Measurements from ENCODE around the gene HOXB1. TPM values are rescaled to one million over a fixed set of nuclear protein-coding genes. Genes with fewer than 3 reads are reported as not detected.

HOXB1 gene
- total and polyA plus RNA-seq, 10 donors, result 0.06 TPM; not detected in 9

DNA sequence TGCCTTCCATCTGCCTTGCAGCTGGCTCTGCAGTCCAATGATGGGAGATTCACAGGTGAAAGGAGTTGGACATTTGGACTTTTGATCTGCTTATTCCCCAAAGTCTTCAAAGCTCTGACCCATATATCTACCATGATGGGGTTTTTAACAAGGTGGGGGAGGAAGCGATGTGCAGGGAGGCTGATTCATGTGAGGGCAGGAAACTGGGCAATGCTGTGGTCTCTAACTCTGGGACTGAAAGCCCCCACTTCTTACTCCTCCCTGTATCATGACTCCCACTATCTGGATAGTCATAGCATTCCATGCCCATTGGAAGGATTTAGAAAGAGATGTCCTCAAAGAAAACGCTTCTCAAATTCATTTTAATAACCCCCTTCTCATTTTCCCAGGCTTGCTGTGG, 16.3 kb downstream of the HOXB1 start:
- no peak overlapping the region for H3K27ac ChIP-seq
- H3K4me3 ChIP-seq, result no peak overlapping the region
- no peaks in the 10 kb centered on the region for H3K9me3 ChIP-seq
- no peak for DNase-seq
- H3K4me1 ChIP-seq, result peaks cover 0 to 12% (median 0%) of the 10 kb centered on the region in 6 donors
- WGBS, 5 donors, result 60 to 82% (median 72%) methylated on average over 2 of the region's 2 CpGs
- peaks cover 0 to 47% (median 0%) of the 10 kb centered on the region in 7 donors for H3K27me3 ChIP-seq (replicated peaks in 1 of 7)
- TF ChIP-seq POLR2A (IDR thresholded peaks at IDR 0.05), result no peak
- TF ChIP-seq, protein P1, sequence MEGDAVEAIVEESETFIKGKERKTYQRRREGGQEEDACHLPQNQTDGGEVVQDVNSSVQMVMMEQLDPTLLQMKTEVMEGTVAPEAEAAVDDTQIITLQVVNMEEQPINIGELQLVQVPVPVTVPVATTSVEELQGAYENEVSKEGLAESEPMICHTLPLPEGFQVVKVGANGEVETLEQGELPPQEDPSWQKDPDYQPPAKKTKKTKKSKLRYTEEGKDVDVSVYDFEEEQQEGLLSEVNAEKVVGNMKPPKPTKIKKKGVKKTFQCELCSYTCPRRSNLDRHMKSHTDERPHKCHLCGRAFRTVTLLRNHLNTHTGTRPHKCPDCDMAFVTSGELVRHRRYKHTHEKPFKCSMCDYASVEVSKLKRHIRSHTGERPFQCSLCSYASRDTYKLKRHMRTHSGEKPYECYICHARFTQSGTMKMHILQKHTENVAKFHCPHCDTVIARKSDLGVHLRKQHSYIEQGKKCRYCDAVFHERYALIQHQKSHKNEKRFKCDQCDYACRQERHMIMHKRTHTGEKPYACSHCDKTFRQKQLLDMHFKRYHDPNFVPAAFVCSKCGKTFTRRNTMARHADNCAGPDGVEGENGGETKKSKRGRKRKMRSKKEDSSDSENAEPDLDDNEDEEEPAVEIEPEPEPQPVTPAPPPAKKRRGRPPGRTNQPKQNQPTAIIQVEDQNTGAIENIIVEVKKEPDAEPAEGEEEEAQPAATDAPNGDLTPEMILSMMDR (IDR thresholded peaks at IDR 0.05 in 8 of 11, conservative IDR thresholded peaks at IDR 0.05 in 3 of 11), result no peak
- TF ChIP-seq POLR2AphosphoS5 (IDR thresholded peaks at IDR 0.05), result no peak
- intact Hi-C loops (cut with DNase I; ENCODE audit: low total_unique reads), result no loop called here
- no peaks in the 10 kb centered on the region for H3K36me3 ChIP-seq

DNA sequence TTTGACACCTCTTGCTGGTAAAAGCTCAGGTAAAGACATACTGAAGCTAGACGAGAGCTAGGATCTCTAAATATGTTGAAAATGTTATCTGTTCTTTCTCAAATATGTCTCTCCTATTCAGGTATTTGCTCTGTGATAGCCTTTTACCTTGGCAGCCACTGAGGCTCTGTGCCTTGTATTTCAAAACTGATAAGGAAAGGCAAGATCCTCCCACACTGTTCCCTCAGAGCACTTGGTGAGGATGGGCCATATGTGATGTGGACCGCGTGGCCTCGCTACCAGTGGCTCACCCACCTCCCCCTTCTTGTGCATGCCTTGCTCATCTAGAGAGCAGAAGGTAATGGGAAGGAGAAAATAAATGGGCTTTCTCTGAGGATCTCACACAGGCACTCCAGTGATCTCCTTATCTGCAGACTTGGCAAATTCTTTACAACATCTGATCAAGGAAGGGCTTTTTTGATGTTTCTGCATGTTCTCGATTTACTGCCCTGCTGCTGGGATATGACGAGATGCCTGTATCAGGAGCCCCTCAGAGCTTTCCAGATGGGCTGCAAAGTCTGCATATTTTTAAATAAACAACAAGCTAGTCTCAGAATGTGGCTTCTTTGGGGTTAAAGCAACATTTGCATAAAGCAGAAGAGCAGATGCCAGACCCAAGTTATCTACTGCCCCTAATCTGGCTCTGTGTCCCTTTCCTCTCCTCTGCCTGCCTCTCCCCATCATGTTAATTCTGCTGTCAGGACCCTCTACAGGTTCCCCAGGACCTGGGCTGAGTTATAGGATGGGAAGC, 16.9 kb downstream of the HOXB1 start:
- Histone ChIP-seq H3K4me3 (no peak overlapping the region), H3K36me3 (no peaks in the 10 kb centered on the region), H3K27me3 (replicated peaks in 1 of 7) (peaks cover 0 to 49% (median 0%) of the 10 kb centered on the region in 7 donors), H3K9me3 (no peaks in the 10 kb centered on the region), H3K27ac (peak overlapping the region in 1 of 8 donors; percentile 48), H3K4me1 (peaks cover 0 to 12% (median 0%) of the 10 kb centered on the region in 6 donors)
- TF ChIP-seq POLR2A (IDR thresholded peaks at IDR 0.05) (no peak), POLR2AphosphoS5 (IDR thresholded peaks at IDR 0.05) (no peak)
- TF ChIP-seq, protein P1 (IDR thresholded peaks at IDR 0.05 in 8 of 11, conservative IDR thresholded peaks at IDR 0.05 in 3 of 11), result no peak
- 79 to 86% (median 82%) methylated on average over 6 of the region's 6 CpGs for WGBS, 5 donors
- intact Hi-C loops (cut with DNase I; ENCODE audit: low total_unique reads), result no loop called here
- no peak for DNase-seq

DNA sequence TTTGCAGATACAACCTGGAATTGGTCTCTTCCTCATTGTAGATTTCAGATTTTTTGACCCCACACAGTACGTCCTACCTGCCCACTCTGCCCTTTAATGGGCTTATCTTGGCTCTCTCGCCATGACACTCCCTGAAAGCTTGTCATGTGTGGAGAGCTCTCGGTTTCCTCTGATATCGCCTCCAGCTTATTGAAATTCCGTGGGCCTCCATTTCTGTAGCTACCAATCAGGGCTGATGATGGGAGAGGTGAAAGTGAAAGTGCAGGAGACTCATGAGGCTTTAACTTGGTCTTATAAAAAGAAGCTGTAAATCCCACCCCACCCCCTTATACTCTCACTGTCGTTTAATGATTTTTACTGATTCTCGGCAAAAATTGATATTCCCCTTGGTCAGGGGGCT, 17.7 kb downstream of the HOXB1 start:
- no peak for DNase-seq
- H3K9me3 ChIP-seq, result no peaks in the 10 kb centered on the region
- peak overlapping the region in 2 of 8 donors; percentile 5 to 32 for H3K4me3 ChIP-seq
- intact Hi-C loops (cut with DNase I; ENCODE audit: low total_unique reads), result no loop called here
- H3K27ac ChIP-seq, result peak overlapping the region in 1 of 8 donors; percentile 48
- WGBS, 5 donors, result 22 to 93% (median 55%) methylated on average over 7 of the region's 7 CpGs
- H3K36me3 ChIP-seq, result no peaks in the 10 kb centered on the region
- peaks cover 0 to 12% (median 0%) of the 10 kb centered on the region in 6 donors for H3K4me1 ChIP-seq
- TF ChIP-seq, protein P1 (IDR thresholded peaks at IDR 0.05 in 8 of 11, conservative IDR thresholded peaks at IDR 0.05 in 3 of 11), result no peak
- TF ChIP-seq POLR2AphosphoS5 (IDR thresholded peaks at IDR 0.05) (no peak), POLR2A (IDR thresholded peaks at IDR 0.05) (no peak)
- peaks cover 0 to 56% (median 0%) of the 10 kb centered on the region in 7 donors for H3K27me3 ChIP-seq (replicated peaks in 1 of 7)

Measured in spleen (tissue), 11 donors.